Caco-2 (cell line): ENCODE data around the gene LMO2. TPM values are rescaled to one million over a fixed set of nuclear protein-coding genes. Genes with fewer than 3 reads are reported as not detected.
A peak's percentile ranks its signal among the peaks of the same experiment; 100 is the strongest.

Experiments
- BruUV-seq: library from RNA; stranded (reverse); fragments of 400-500 nt; replicated peaks from 2 replicates; lab custom pipeline; 2021; lab: Mats Ljungman, UMichigan
- CTCF ChIA-PET: fragments of 300-600 bp; sonication (Branson Sonifier 250); formaldehyde crosslinking; loops from one replicate; lab custom pipeline; 2022; ENCODE audit warnings: antibody characterized with exemption; lab: Charles Lee
- POLR2A ChIA-PET: fragments of 300-600 bp; sonication (Branson Sonifier 250); formaldehyde crosslinking; loops from one replicate; lab custom pipeline; 2022; ENCODE audit warnings: antibody characterized with exemption; lab: Charles Lee
- DNase-seq, 2 experiments: peaks; one replicate each; pipeline versions ENCODE4 v3.0.0 to v3.0.0-alpha.2; 2020 to 2022
- H3K27me3 ChIP-seq: replicated peaks from 2 replicates; pipeline ENCODE4 v1.6.0; 2011; ENCODE audit warnings: low read length; ENCODE audit not compliant: control insufficient read depth, insufficient read depth
- H3K36me3 ChIP-seq: 2 replicates; pipeline ENCODE4 v1.5.1; 2011; ENCODE audit warnings: low read length; ENCODE audit not compliant: control insufficient read depth, insufficient read depth
- H3K4me1 ChIP-seq: fragments of 250-450 bp; sonication (Bioruptor Pico); 2 replicates; pipeline ENCODE4 v1.5.1; 2020; ENCODE audit warnings: mild to moderate bottlenecking
- H3K4me3 ChIP-seq: 2 replicates; pipeline ENCODE4 v1.5.1; 2011; ENCODE audit warnings: low read depth, mild to moderate bottlenecking, control low read depth, low read length
- H3K9me3 ChIP-seq: fragments of 250-450 bp; sonication (Bioruptor Pico); 2 replicates; pipeline ENCODE4 v1.5.1; 2020; ENCODE audit warnings: mild to moderate bottlenecking, moderate library complexity
- H3K27ac Mint-ChIP-seq: one replicate; pipeline ENCODE4 v1.8.0; 2022; ENCODE audit warnings: mixed read lengths; ENCODE audit not compliant: unreplicated experiment
- H3K27me3 Mint-ChIP-seq: one replicate; pipeline ENCODE4 v1.8.0; 2022; ENCODE audit warnings: mixed read lengths; ENCODE audit not compliant: insufficient read depth, unreplicated experiment
- H3K36me3 Mint-ChIP-seq: one replicate; pipeline ENCODE4 v1.8.0; 2022; ENCODE audit warnings: mild to moderate bottlenecking, mixed read lengths; ENCODE audit not compliant: insufficient read depth, unreplicated experiment
- H3K4me1 Mint-ChIP-seq: one replicate; pipeline ENCODE4 v1.8.0; 2022; ENCODE audit warnings: low read depth, mixed read lengths; ENCODE audit not compliant: unreplicated experiment
- H3K4me3 Mint-ChIP-seq: one replicate; pipeline ENCODE4 v1.8.0; 2022; ENCODE audit warnings: mild to moderate bottlenecking, moderate library complexity, mixed read lengths; ENCODE audit not compliant: unreplicated experiment
- H3K9me3 Mint-ChIP-seq: one replicate; pipeline ENCODE4 v1.8.0; 2022; ENCODE audit warnings: mixed read lengths; ENCODE audit not compliant: unreplicated experiment
- CTCF ChIP-seq, 2 experiments: fragments of 200-600 bp in 1 of 2; IDR thresholded peaks; 1 replicate in 1 of 2; 2 replicates in 1 of 2; pipeline versions ENCODE4 v1.5.1 to v1.8.0; 2011 to 2022; ENCODE audit warnings: antibody characterized with exemption in 1 of 2, control low read depth in 1 of 2, inconsistent platforms in 1 of 2, low read depth in 1 of 2, low read length in 1 of 2, mild to moderate bottlenecking in 1 of 2, moderate library complexity in 1 of 2; ENCODE audit not compliant: insufficient read depth in 1 of 2, severe bottlenecking in 1 of 2, unreplicated experiment in 1 of 2
- intact Hi-C: fragments of 100-400 bp; cut with micrococcal nuclease; formaldehyde crosslinking; loops from one replicate; pipeline ENCODE4 v1.10.0; 2022; ENCODE audit not compliant: unreplicated experiment
- total RNA-seq: library from RNA; stranded (reverse); gene quantifications from 2 replicates; pipeline ENCODE4 v1.2.3, GENCODE V29; 2022

Gene LMO2
- total RNA-seq, 1 experiment from 2014 or later = 0.29 TPM

GRCh38 chr11:33869481-33870422 is 22.1 kb downstream of the LMO2 start:
- Histone ChIP-seq H3K4me3 (peak overlapping the region; percentile 37), H3K9me3 (no peaks in the 10 kb centered on the region), H3K36me3 (no peaks in the 10 kb centered on the region), H3K4me1 (peaks cover 12% of the 10 kb centered on the region; the same call in 1 of the 2 replicates), H3K27me3 (peaks cover 10% of the 10 kb centered on the region)
- peak in 1 of 2 experiments; percentile 37 for DNase-seq
- TF ChIP-seq CTCF (IDR thresholded peaks at IDR 0.05; ENCODE audit: insufficient read depth in 1 of 2, low read depth in 1 of 2, low read length in 1 of 2, severe bottlenecking in 1 of 2, unreplicated experiment in 1 of 2) = no peak
- Mint-ChIP-seq H3K36me3 (no peaks in the 10 kb centered on the region), H3K4me1 (no peaks in the 10 kb centered on the region), H3K27ac (no peak overlapping the region), H3K27me3 (peaks cover 40% of the 10 kb centered on the region), H3K9me3 (no peaks in the 10 kb centered on the region), H3K4me3 (peak overlapping the region; percentile 77)
- no TSS peak for BruUV-seq
- POLR2A ChIA-PET = no interaction called here
- intact Hi-C loops = loop anchor here (1.0 kb wide), 1 partner anchor 22 kb away; no protein-coding TSS in a partner anchor
- CTCF ChIA-PET = no interaction called here

GRCh38 chr11:33868647-33869461 is 23.0 kb downstream of the LMO2 start:
- Mint-ChIP-seq H3K27ac (no peak overlapping the region), H3K9me3 (no peaks in the 10 kb centered on the region), H3K4me3 (peak overlapping the region; percentile 77), H3K36me3 (no peaks in the 10 kb centered on the region), H3K4me1 (no peaks in the 10 kb centered on the region), H3K27me3 (peaks cover 42% of the 10 kb centered on the region)
- intact Hi-C loops = no loop called here
- POLR2A ChIA-PET = no interaction called here
- Histone ChIP-seq H3K9me3 (no peaks in the 10 kb centered on the region), H3K27me3 (peaks cover 10% of the 10 kb centered on the region), H3K4me1 (peaks cover 12% of the 10 kb centered on the region; the same call in 1 of the 2 replicates), H3K4me3 (peak overlapping the region; percentile 9; the same call in 1 of the 2 replicates), H3K36me3 (no peaks in the 10 kb centered on the region)
- CTCF ChIA-PET = no interaction called here
- TF ChIP-seq CTCF (IDR thresholded peaks at IDR 0.05; ENCODE audit: insufficient read depth in 1 of 2, low read depth in 1 of 2, low read length in 1 of 2, severe bottlenecking in 1 of 2, unreplicated experiment in 1 of 2) = no peak
- BruUV-seq = no TSS peak
- DNase-seq = no peak
